Suprapubic skin (tissue), 4 donors: ENCODE results near the gene ANXA4.

Experiments
- CTCF ChIP-seq, 2 donors: fragments of 200-600 bp in 1 of 2; fragments of 450-650 bp in 1 of 2; sonication (generic) in 1 of 2; IDR thresholded peaks; one replicate each; pipeline ENCODE4 v1.5.1; 2016 to 2019; ENCODE audit warnings: antibody characterized with exemption in 2 of 2, mild to moderate bottlenecking in 1 of 2, moderate library complexity in 1 of 2
- POLR2A ChIP-seq, 2 donors: fragments of 450-650 bp; IDR thresholded peaks; one replicate each; pipeline ENCODE4 v1.6.1; 2017; ENCODE audit warnings: antibody characterized with exemption in 2 of 2, mild to moderate bottlenecking in 2 of 2, moderate library complexity in 2 of 2
- POLR2AphosphoS5 ChIP-seq, 3 donors: sonication (generic); formaldehyde crosslinking; IDR thresholded peaks; one replicate each; pipeline ENCODE4 v1.6.1; 2017; ENCODE audit warnings: antibody characterized with exemption in 3 of 3

- no peak for TF ChIP-seq CTCF (IDR thresholded peaks at IDR 0.05)
- no peak for TF ChIP-seq POLR2A (IDR thresholded peaks at IDR 0.05)
- TF ChIP-seq POLR2AphosphoS5 (IDR thresholded peaks at IDR 0.05), result no peak
These were observed 28.8 kb downstream of the ANXA4 start for GRCh38 chr2:69770747-69771146.
